ENCODE results near the gene CUEDC1. TPM values are rescaled to one million over a fixed set of nuclear protein-coding genes. Genes with fewer than 3 reads are reported as not detected.

The CUEDC1 gene
- total RNA-seq, 1 donor from 2014 or later = 37.0 TPM

GRCh38 chr17:57957120-57957850, 2.1 kb upstream of the CUEDC1 start:
- H3K9me3 Mint-ChIP-seq = no peaks in the 10 kb centered on the region
- H3K27ac Mint-ChIP-seq = peak overlapping the region; percentile 32
- H3K4me3 Mint-ChIP-seq = no peak overlapping the region
- H3K27me3 Mint-ChIP-seq (ENCODE audit: low read depth) = no peaks in the 10 kb centered on the region
- H3K36me3 Mint-ChIP-seq = no peaks in the 10 kb centered on the region
- TF ChIP-seq CTCF (IDR thresholded peaks at IDR 0.05; ENCODE audit: unreplicated experiment) = no peak
- DNase-seq (ENCODE audit: low spot score in 2 of 2, unreplicated experiment in 2 of 2) = no peak
- peaks cover 43% of the 10 kb centered on the region for H3K4me1 Mint-ChIP-seq

GRCh38 chr17:57956291-57957119, 1.3 kb upstream of the CUEDC1 start:
- Mint-ChIP-seq H3K27ac (peak overlapping the region; percentile 77), H3K9me3 (no peaks in the 10 kb centered on the region), H3K36me3 (no peaks in the 10 kb centered on the region), H3K4me1 (peaks cover 48% of the 10 kb centered on the region), H3K4me3 (peak overlapping the region; percentile 67), H3K27me3 (ENCODE audit: low read depth) (no peaks in the 10 kb centered on the region)
- no peak for TF ChIP-seq CTCF (IDR thresholded peaks at IDR 0.05; ENCODE audit: unreplicated experiment)
- no peak for DNase-seq (ENCODE audit: low spot score in 2 of 2, unreplicated experiment in 2 of 2)

GRCh38 chr17:57954397-57955182, 622 bp downstream of the CUEDC1 start:
- Mint-ChIP-seq H3K9me3 (no peaks in the 10 kb centered on the region), H3K4me1 (peaks cover 62% of the 10 kb centered on the region), H3K4me3 (peak overlapping the region; percentile 70), H3K27ac (peak overlapping the region; percentile 85), H3K36me3 (no peaks in the 10 kb centered on the region), H3K27me3 (ENCODE audit: low read depth) (no peaks in the 10 kb centered on the region)
- TF ChIP-seq CTCF (IDR thresholded peaks at IDR 0.05; ENCODE audit: unreplicated experiment) = no peak
- peak in 1 of 2 experiments; percentile 62 for DNase-seq (ENCODE audit: low spot score in 2 of 2, unreplicated experiment in 2 of 2)

GRCh38 chr17:57953705-57954396, 1.4 kb downstream of the CUEDC1 start:
- peak overlapping the region; percentile 70 for H3K4me3 Mint-ChIP-seq
- no peaks in the 10 kb centered on the region for H3K27me3 Mint-ChIP-seq (ENCODE audit: low read depth)
- no peaks in the 10 kb centered on the region for H3K9me3 Mint-ChIP-seq
- H3K36me3 Mint-ChIP-seq = no peaks in the 10 kb centered on the region
- peaks cover 68% of the 10 kb centered on the region for H3K4me1 Mint-ChIP-seq
- H3K27ac Mint-ChIP-seq = peak overlapping the region; percentile 85
- no peak for DNase-seq (ENCODE audit: low spot score in 2 of 2, unreplicated experiment in 2 of 2)
- no peak for TF ChIP-seq CTCF (IDR thresholded peaks at IDR 0.05; ENCODE audit: unreplicated experiment)

GRCh38 chr17:57953219-57953618, 2.0 kb downstream of the CUEDC1 start:
- no peak for TF ChIP-seq CTCF (IDR thresholded peaks at IDR 0.05; ENCODE audit: unreplicated experiment)
- DNase-seq (ENCODE audit: low spot score in 2 of 2, unreplicated experiment in 2 of 2) = no peak
- no peaks in the 10 kb centered on the region for H3K36me3 Mint-ChIP-seq
- peak overlapping the region; percentile 83 for H3K27ac Mint-ChIP-seq
- H3K4me1 Mint-ChIP-seq = peaks cover 74% of the 10 kb centered on the region
- peak overlapping the region; percentile 70 for H3K4me3 Mint-ChIP-seq
- H3K9me3 Mint-ChIP-seq = no peaks in the 10 kb centered on the region
- H3K27me3 Mint-ChIP-seq (ENCODE audit: low read depth) = no peaks in the 10 kb centered on the region

All from mesothelial cell of epicardium (in vitro differentiated cells).